HG03196 (cell line): ENCODE measurements around the gene ACOT8.

Experiments used
- ATAC-seq: cut with Tn5 transposase; IDR thresholded peaks from one replicate; pipeline ENCODE4 v1.9.1; 2021; ENCODE audit not compliant: unreplicated experiment

ACOT8 gene

DNA sequence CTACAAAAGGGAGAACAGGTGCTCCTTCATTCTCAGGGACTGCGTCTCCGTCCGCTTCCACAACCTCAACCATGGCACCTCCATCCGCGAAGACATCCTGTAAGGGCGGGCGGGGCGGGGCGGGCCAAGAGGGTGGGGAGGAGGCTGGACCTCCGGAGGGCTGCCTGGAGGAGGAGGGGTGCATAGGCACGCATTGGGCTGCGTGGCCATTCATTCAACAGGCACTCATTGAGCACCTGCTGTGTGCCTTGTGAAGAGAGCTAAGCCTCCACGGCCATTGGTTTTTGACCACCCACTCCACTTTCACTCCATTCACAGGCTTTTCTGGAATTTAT lies 657 bp upstream of the ACOT8 start:
- peak; percentile 8 for ATAC-seq

DNA sequence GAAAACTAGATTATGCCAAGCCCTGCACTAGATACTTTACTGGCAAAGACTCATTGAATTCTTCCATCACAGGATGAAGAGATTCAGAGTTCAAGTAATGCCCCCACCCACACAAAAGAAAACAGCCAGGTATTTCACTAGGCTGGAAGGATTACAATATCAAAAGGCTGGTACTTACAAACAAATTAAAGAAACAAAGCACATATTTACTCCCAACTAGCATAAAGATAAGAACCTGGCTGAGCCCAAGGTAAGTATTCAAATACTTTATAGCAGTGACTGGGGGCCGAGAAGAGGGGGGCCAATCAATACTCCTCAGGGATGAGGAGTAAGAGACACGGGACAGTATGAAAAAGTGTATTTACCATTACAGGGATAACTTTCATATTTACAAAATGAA lies 3.7 kb downstream of the ACOT8 start:
- no peak for ATAC-seq

GRCh38 chr20:45852326-45852725 lies 4.9 kb downstream of the ACOT8 start:
- ATAC-seq = no peak

GRCh38 chr20:45851501-45851900 lies 5.7 kb downstream of the ACOT8 start:
- ATAC-seq = no peak

DNA sequence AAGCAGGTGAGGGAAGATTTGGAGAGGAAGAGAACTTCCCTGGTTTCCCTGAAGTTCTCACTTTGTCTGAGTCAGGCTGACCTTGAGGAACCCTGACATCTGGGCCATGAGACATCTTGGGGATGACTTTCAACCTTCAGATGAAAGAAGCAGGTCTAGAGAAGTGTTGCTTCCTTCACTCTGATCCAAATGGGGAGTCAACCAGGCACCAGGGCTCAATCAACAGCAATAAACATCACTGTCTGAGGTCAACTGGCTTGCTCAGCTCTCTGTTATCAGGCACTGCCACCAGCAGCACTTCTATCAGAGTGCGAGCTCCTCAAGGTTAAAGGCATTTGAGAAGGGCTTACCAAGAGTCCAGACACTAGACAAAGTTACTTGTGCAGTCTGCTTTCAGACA lies 6.3 kb downstream of the ACOT8 start:
- ATAC-seq = no peak

GRCh38 chr20:45850238-45850637 lies 7.0 kb downstream of the ACOT8 start:
- no peak for ATAC-seq

DNA sequence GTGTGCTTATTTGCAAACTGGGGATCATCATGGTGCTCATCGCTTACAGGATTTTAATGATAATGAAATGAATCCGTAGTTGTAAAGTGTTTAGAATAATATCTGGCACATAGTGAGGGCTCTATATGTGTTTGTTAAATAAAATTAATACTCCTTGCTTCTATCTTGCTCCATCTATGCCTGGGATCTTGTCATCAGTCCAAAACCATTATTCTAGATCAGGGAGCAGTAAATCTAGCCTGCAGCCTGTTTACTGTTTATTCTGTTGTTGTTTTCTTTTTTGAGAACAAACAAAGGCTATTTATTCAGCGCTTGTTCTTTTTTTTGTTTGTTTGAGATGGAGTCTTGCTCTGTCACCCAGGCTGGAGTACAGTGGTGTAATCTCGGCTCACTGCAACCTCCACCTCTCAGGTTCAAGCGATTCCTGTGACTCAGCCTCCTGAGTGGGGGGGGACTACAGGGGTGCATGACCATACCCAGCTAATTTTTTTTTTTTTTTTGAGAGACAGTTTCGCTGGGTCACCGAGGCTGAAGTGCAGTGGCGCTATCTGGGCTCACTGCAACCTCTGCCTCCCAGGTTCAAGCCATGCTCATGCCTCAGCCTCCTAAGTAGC lies 8.1 kb downstream of the ACOT8 start:
- ATAC-seq = no peak

DNA sequence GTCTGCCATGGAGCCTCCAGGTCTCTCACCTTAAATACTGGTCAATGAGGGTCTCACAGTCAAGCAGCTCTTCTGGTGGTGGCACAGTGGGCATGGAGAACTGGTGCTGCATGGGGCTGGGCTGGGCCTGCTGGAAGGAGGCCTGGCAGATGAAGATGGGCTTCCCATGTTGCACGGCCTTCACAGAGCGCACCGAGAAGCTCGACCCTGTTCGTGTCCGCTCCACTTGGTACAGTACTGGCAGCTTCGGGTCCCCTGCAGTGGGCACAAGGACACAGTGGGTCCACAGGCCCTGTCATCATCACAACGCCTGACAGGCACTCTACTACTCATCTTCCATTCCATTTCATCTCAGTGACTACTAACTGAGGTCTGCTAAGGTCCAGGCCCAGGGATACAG lies 8.8 kb downstream of the ACOT8 start:
- no peak for ATAC-seq

DNA sequence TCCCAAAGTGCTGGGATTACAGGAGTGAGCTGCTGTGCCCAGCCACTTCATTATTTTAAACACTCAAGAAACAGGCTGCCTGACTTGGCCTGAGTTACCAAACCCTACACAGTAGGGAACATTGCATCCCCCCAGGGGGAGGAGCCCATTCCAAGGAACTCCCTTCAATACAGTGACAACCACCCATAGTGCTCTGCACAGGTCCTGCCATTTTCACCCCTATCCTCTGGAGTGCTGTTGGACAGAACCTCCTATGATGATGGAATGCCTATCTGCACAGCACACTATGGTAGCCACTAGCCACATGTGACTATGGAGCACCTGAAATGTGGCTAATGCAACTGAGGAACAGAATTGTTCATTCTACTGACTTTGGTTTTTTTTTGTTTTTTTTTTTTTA lies 11.7 kb downstream of the ACOT8 start:
- ATAC-seq = no peak

DNA sequence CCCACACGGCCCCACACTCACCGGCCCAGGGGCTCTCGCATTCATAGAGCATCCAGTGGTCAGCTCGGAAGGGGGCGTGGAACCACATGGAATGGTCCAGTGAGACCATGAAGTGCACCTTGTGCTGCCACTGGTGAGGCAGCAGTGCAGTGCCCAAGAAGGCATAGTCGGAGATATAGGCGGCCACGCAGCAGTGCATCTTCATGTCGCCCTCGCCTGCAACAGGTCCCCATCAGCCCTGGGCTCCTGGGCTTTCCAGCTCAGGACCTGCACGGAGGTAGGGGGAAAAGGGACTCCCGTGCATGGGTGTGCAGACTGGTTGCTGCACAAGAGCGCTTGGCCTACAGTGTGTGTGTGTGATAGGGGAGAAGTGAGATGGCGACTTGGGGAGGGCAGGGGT lies 13.7 kb downstream of the ACOT8 start:
- no peak for ATAC-seq

- ATAC-seq = no peak
These were observed 14.9 kb downstream of the ACOT8 start for GRCh38 chr20:45842169-45842812.

DNA sequence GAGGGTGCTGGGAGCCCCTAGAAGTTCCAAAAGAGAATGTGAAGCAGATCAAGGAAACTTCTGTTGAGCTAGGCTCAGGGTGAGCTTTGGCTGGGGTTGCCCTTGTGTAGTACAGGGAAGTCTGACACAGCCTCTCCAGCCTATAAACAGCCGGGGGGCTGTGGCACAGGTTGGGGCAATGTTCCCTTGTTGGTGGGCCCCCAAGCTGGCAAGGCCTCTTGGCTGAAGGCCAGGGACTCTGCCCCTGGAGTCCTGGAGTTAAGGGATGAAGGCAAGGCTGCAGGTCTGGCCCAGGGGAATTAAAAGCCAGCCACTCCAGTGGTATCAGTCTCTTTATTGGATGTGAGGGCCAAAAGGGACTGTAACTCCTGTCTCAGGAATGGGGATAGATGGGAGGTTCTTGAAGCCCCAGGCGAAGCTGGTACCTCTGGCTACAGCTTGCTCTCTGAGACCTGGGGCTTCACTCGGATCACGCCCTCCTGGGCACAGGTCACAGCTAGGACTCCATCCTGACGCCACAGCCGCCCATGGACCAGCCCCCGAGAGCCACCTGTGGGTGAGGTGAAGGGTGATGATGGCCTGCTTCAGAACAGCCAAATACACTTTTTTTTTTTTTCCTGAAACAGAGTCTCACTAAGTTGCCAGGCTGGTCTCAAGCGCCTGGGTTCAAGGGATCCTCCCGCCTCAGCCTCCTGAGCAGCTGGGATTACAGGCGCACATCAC lies 15.6 kb downstream of the ACOT8 start:
- no peak for ATAC-seq

DNA sequence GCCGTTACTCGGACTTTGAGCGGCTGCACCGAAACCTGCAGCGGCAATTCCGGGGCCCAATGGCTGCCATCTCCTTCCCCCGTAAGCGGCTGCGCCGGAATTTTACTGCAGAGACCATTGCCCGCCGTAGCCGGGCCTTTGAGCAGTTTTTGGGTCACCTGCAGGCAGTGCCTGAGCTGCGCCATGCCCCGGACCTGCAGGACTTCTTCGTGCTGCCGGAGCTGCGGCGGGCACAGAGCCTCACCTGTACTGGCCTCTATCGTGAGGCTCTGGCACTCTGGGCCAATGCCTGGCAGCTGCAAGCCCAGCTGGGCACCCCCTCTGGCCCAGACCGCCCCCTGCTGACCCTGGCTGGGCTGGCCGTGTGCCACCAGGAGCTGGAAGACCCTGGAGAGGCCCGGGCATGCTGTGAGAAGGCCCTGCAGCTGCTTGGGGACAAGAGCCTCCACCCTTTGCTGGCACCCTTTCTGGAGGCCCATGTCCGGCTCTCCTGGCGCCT lies 16.4 kb downstream of the ACOT8 start:
- no peak for ATAC-seq

GRCh38 chr20:45836841-45837240 lies 20.4 kb downstream of the ACOT8 start:
- no peak for ATAC-seq

DNA sequence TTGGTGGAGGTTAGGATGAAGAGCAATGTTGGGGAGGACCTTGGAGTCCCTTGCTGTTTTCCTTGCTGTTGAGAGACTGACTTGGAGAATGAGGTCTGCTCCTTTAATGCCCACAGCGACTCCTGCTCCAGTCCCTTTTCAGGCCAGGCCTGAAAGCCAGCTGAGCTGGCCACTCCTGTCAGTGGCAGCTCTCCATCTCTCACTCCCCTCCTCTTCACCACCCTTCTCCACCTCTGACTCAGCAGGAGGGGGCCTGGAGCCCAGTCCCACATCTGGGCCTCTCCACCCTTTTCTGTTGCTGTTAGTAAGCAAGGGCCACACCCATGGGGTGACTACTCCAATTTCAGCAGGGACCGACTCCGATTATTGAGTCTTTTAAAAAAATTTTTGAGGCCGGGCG lies 21.4 kb downstream of the ACOT8 start:
- no peak for ATAC-seq

DNA sequence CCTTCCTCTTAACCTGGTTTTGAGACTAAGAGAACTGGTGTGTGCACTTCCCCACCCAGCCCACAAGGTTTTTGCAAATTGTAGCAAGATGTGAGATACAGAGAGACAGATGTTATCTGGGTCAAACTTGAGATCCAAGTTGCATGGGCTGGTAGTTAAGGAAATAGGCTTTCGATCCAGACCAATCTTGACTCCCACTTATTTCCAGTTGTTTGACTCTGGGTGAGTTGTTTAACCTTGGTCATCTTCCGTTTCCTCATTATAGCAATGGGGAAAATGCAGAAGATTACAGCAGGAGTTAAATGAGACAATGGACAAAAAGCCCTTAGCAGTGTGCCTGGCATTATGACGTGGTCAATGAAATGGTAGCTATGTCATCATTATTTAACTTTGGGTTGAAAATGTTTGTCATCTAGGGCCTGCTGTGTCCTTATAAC lies 21.8 kb downstream of the ACOT8 start:
- no peak for ATAC-seq

DNA sequence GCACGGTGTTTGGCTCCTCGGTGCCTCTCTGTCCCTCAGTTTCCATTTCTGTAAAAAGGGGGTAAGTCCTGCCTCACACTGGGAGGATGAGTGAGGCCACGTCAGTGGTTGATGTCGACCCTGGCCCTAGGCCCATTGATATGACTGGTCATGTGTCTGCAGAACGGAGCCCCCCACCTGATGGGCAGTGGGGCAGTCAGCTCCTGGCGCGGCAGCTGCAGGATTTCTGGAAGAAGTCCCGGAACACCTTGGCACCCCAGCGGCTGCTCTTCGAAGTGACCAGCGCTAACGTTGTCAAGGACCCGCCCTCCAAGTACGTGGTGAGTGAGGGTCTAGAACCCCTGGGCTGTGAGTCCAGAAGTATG lies 22.4 kb downstream of the ACOT8 start:
- no peak for ATAC-seq

GRCh38 chr20:45833883-45834796 lies 23.1 kb downstream of the ACOT8 start:
- no peak for ATAC-seq

DNA sequence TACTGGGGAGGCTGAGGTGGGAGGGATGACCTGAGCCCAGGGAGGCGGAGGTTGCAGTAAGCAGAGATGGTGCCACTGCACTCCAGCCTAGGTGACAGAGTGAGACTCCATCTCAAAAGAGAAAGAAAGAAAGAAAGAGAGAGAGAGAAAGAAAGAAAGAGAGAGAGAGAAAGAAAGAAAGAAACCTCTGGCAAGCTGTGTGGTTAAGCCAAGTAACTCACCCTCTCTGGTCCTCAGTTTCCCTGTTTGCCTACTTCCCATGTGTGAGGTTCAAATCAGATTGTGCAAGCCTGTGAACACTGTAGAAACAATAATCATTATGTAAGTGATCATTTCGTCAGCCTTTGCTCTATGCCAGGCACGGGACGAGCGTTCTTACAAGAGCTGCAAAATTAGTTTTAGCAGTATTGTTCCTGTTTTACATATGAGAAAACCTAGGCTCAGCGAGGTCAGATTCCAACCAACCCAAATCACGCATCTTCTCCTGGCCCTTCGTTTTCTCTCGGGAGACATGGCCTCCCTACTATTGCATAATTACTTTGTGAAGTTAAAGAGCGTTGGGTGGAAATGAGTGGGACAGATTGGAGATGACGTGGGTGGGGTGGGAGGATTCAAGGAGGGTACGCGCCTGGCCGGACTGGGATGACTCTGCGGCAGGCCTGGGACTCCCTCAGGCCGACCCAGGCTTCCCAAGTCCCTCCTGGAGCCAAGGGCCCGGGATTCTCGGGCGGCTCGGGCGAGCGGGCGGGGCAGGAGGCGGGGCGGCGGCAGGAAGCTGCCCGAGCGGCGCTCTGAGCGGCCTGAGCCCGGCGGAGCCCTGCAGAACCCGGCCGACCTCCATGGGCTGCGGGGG lies 23.9 kb downstream of the ACOT8 start, which contains the start of gene SNX21:
Gene SNX21, plus strand, starts transcription at position 770 of the 853 bp plus-strand sequence. CDS start 121 bp downstream, outside the sequence.
- ATAC-seq = no peak

DNA sequence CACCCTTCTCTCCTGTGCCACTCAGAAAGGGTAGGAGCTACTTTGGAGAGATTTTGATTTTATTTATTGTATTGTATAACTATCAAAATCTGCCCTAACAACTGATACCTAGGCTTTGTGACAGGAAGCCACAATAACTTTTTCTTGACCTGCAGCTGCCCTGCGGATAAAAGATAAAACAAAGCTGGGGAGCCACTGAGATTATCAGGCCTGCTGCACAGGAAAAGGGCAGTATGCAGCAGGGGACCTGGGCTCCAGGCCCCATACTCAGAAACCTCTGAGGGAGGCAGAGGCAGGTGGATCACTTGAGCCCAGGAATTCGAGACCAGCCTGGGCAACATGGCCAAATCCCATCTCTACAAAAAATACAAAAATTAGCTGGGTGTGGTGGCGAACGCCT lies 24.6 kb downstream of the ACOT8 start:
- no peak for ATAC-seq
